HG03103 (cell line): ENCODE results near the gene ADGRF5.

Source experiments
- ATAC-seq: cut with Tn5 transposase; IDR thresholded peaks from one replicate; pipeline ENCODE4 v1.9.1; 2021; ENCODE audit warnings: low read depth; ENCODE audit not compliant: unreplicated experiment

Gene ADGRF5

GRCh38 chr6:46933751-46934150, 12.0 kb upstream of the ADGRF5 start:
- ATAC-seq, result no peak

DNA sequence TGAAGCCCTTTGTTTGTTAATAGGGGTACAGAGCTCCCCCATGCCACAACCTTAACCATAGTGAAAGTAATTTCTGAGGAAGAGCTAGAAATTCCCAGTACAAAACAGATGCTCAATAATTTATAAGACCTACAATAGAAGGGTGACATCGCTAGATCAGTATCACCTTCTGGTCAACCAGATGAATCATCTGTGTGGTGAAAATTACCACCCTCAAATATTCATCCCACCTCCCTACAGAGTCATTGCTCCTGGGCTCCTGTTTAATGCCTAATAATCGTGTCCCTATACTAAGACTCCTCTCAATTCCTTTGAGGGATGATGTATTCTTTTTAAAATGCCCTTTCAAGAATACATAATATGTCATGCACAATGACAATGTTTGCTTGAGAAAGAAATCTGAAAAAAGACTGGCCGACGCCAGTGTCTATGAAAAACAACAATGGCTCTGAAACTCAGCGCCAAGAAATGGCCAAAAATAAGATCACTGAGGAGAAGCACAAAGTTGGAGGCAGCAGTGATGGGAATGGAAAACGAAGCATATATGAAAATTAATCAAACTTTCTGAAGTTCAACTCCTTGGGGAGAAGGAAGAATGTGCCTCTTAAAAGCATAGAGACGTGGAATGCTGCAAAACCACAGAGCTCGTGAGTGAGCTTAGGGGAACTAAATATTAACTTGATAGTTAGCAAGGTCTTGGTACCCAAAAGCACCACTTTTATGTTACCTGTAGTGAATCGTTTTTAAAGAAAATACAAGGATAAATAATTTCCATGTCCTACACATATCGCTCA, 11.0 kb upstream of the ADGRF5 start:
- ATAC-seq, result no peak

- no peak for ATAC-seq
These were observed 9.7 kb upstream of the ADGRF5 start for GRCh38 chr6:46931416-46931815.

GRCh38 chr6:46930331-46930730, 8.6 kb upstream of the ADGRF5 start:
- no peak for ATAC-seq

GRCh38 chr6:46927066-46927465, 5.3 kb upstream of the ADGRF5 start:
- ATAC-seq, result no peak

DNA sequence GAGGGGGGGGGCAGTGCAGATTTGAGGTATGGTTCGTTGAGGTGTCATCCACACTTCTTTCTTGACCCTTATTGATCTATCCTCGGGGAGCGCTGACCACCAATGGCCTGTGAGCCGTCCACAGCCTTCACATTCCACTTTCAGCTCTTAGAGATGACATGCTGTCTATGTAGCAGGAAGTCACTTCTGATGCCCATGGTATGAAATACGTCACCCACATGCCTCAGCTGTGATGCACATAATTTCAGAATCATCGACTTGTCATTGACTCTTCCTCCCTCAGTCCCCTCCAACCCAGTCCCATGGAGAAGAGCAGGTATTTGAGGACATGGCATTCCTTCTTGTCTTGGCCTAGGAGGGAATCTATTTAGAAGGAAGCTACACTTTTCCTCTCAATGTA, 4.7 kb upstream of the ADGRF5 start:
- no peak for ATAC-seq

- ATAC-seq, result no peak
These were observed 4.0 kb upstream of the ADGRF5 start for GRCh38 chr6:46925563-46926253.

DNA sequence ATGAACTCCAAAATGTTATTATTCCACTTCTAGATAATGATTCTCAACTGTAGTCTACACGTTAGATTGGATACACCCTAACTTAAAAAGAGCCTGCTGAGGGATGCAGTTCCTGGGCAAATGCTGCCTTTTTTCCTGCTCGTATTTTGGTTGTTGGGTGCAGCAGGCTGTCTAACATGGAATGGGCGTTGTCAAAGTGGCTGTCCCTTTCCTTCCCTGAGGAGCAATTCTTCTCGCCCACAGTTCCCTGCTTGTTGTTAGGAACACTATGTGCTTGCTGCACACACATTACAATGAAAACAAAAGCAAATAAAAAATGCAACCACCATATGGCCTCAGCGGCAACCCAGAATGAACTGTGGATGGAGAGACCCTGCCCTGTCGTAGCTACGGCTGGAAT, 1.7 kb upstream of the ADGRF5 start:
- no peak for ATAC-seq

GRCh38 chr6:46921059-46921458, 679 bp downstream of the ADGRF5 start:
- no peak for ATAC-seq

DNA sequence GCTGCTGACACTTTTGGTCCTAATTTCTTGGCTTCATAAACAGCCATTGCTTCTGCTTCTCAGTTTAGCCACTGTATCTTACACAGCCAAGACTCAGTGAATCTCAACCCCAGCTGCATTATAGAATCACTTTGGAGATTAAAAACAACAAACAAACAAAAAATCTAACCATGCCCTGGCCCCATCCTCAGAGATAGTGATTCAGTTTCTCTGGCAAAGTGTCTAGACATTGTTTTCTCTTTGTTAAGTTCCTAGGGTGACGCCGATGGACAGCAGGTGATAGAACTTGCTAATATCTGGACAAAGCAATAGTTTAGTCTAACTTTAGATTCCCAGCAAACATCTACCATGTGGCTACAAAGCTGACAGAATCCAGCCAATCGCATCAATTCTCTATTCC, 2.9 kb downstream of the ADGRF5 start:
- ATAC-seq, result no peak

DNA sequence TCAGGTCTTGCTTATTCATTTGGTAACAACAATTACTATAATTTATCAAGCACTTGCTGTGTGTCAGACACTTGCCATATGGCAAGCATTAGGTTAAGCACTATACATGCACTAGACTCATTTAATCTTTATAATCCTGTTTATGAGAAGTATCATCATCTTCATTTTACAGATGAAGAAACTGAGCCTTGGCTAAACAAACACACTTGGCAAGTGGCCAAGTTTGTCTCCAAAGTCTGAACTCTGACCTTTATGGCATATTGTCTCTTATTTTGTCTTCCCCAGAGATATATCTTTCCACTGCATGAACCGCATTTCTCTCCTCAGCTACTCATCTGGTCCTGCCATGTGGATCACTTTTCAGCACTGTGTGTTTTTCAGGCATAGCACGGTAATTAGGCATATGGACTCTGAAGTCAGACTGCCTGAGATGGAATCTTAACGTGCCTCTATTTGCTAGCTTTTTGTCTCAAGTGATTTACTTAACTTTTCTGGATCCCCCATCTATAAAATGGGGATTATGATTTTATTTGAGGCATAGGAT, 4.7 kb downstream of the ADGRF5 start:
- no peak for ATAC-seq

DNA sequence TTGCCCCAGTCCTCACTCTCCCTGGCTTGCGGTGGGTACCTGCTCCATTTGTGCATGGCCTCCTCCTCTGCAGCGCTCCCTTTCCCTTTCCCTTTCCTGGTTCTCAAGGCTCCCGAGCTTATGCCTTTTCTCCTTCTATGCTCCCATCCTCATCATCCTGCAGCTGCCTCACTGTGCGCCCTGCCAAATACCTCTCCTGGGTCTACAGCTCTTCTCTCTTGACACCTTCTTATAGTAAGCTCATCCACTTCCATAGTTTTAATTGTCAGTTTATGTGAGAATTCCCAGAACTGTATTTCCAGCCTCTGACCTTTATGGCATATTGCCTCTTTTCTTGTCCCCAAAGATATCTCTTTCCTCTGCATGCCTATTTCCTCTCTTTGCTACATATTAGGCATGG, 5.9 kb downstream of the ADGRF5 start:
- no peak for ATAC-seq

- no peak for ATAC-seq
These were observed 6.4 kb downstream of the ADGRF5 start for GRCh38 chr6:46915380-46915779.

GRCh38 chr6:46914279-46914810, 7.4 kb downstream of the ADGRF5 start:
- no peak for ATAC-seq

DNA sequence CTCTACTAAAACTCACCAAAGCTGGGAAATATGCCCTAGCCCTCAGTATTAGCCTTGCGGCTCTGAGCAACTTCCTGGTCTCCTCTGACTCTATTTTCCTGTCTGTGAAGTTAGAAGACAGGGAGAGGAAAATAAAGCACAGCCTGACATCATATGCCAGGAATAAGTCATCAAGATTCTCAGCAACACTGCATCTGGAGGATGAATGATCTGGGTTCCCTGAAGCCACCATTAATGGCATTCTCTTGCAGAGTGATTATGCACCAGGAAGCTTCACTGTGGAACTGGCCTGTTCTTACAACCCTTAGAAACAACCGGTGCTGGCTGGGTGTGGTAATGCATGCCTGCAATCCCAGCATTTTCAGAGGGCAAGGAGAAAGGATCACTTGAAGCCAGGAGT, 12.4 kb downstream of the ADGRF5 start:
- no peak for ATAC-seq

DNA sequence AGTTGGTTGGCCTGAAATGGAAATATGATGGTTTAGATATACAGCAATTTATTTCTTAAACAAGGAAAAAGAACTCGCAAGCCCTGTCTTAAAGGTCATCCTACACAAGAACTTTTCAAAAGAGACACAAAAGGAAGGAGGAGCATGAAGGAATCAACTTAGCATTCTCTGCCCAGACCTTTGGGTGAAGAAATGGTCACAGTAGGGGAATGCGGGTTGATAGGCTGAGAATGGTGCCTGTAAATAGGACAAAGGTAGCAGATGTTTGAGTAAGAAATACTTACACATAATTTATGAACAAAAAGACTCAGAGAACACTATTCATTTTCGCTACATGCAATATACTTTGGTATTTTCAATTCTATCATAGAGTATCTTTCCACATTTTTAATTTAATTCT, 15.0 kb downstream of the ADGRF5 start:
- no peak for ATAC-seq

- ATAC-seq, result no peak
These were observed 17.6 kb downstream of the ADGRF5 start for GRCh38 chr6:46904117-46904516.

DNA sequence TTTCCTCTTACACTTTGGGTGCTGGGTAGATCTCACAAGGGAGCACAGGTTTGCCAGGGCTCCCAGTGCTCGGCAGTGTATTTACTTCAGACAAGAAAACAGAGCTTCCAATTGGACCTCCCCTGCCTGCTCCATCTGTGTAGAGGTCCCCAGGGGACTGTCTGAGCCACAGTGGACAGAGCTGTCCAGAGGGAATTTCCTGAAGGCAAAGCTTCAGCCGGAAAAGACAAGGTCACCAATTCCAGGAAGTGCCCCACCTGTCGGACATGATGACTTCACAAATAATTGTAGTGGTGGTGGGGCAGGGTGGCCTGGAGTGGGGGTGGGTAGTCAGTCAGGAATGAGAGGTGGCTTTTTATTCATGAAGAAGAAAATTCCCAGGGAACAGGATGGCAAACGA, 18.6 kb downstream of the ADGRF5 start:
- no peak for ATAC-seq

GRCh38 chr6:46901882-46902314, 19.8 kb downstream of the ADGRF5 start:
- ATAC-seq, result no peak

- ATAC-seq, result no peak
These were observed 21.5 kb downstream of the ADGRF5 start for GRCh38 chr6:46900266-46900665.

DNA sequence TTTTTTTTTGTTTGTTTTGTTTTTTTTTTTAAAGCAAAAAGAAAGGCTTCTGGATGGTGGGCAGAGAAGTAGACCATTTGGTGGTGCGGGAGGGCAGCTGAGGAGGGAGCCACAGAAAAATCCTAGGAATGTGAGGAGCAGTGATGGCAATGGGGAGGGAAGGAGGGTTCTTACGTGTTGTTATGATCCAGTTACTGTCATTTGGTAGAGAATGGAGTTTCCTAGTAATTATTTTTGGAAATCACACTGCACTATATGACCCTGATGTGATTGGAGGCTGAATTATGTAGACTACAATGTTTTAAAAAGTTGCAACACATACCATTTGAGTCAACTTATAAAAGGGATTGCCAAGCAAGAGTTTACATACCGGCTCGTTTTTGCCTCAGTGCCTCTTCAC, 22.1 kb downstream of the ADGRF5 start:
- ATAC-seq, result no peak

DNA sequence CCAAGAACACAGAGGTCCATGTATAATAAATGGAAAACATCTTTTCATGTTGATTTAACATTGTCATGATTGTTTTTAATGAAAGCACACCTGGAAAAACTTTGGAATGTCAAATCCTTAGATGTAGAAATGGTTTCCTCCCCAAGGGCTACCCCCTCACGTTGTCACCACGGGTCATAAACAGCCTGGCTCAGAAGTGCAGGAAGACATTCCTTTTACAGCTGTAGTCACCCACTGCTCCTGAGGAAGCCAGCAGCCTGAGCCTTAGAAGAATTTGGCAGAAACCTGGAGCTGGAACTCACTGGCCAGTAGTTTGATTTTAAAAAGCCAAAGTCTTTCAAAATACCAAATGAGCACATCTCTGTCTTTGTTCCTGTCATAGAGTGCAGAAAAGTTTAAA, 23.7 kb downstream of the ADGRF5 start:
- ATAC-seq, result no peak
